ENCODE measurements around the gene PRM1. TPM values are rescaled to one million over a fixed set of nuclear protein-coding genes. Genes with fewer than 3 reads are reported as not detected.

Gene PRM1
- total and polyA plus RNA-seq, 2 of the 8 experiments (the other 6 are each of a cell fraction or from before 2014, with no cell fraction given): 0.54 to 0.82 TPM

GRCh38 chr16:11319529-11320146 is 38.5 kb upstream of the PRM1 start (continued):
- no peak for TF ChIP-seq SP1 (IDR thresholded peaks at IDR 0.05; ENCODE audit: low read depth, low read length)
- TF ChIP-seq SUZ12 (IDR thresholded peaks at IDR 0.05; ENCODE audit: low read length): no peak
- TF ChIP-seq SRF (IDR thresholded peaks at IDR 0.05; ENCODE audit: low read depth, low read length): no peak
- no peak for TF ChIP-seq CTBP2 (IDR thresholded peaks at IDR 0.05; ENCODE audit: borderline replicate concordance, insufficient read depth, insufficient read length, low read length)
- TF ChIP-seq ATF2 (IDR thresholded peaks at IDR 0.05; ENCODE audit: low read length): no peak
- TF ChIP-seq RBBP5 (IDR thresholded peaks at IDR 0.05; ENCODE audit: borderline replicate concordance, low read depth, low read length): no peak
- no peak for TF ChIP-seq RAD21 (IDR thresholded peaks at IDR 0.05 in 1 of 2, conservative IDR thresholded peaks at IDR 0.05 in 1 of 2; ENCODE audit: low read depth in 2 of 2, low read length in 2 of 2)
- no peak for TF ChIP-seq CEBPB (IDR thresholded peaks at IDR 0.05; ENCODE audit: low read depth, low read length)

All from H1 (cell line).